ENCODE data around the gene CACNA1C.

The CACNA1C gene

DNA sequence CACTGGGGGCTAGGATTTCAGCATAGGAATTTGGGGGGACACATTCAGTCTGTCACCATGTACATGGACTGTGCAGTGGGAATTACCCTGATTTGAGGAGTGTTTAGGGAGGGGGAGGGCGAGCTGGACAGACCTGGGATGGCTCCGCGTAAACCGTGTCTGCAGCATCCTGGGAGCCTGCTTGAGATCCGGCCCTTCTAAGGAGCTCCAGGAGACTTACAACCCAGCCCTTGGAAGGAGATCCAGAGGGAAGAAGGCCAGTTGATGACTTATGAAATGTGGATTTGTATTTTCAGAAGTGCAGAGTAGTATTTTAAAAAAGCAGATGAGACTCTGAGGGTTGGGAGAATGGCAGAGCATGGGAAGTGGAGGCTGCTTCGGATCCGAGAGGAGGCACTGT, 153.2 kb downstream of the CACNA1C start:
- DNase-seq (ENCODE audit: low spot score), result no peak

DNA sequence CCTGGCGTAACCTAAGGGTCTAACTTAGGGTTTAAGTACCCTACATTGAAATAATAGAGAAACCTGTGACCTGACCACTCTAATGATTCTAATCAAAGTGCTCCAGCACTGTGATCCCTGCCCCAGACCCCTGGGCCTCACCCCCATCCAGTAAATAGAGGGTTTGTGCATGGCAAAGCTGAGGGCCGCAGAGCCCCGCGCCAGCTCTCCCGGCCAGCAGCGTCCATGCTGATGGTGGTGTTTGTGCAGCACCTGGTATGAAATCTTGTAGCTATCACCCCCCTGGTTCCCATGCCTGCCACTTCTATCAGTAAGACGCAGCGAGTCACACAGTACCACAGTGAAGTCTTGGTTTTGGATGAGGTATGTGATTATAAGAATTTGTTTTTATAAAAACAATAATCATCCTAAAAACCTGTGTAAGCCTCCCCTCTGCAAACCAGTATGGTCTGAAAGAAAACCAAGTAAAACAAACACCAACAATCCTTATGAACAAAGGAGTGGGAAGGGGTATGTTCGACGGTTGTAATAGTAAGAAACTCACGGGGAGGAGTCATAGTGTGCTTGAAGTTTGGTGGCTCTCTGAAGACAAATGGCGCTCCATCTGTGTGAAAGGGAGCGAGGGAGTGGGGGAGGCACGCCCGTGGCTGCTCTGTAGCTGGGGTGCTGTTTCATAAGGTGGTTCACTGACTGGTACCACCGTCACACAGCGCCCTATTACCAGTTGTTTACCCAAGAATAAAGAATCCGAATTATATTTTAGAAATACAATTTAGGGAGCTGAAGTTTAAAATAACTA, 156.2 kb downstream of the CACNA1C start:
- no peak for DNase-seq (ENCODE audit: low spot score)

GRCh38 chr12:2211119-2211518, 158.3 kb downstream of the CACNA1C start:
- DNase-seq (ENCODE audit: low spot score), result no peak

GRCh38 chr12:2212537-2212936, 159.8 kb downstream of the CACNA1C start:
- no peak for DNase-seq (ENCODE audit: low spot score)

- peak; percentile 20 for DNase-seq (ENCODE audit: low spot score)
Measured at GRCh38 chr12:2212971-2213869, 160.4 kb downstream of the CACNA1C start.

- DNase-seq (ENCODE audit: low spot score), result no peak
Measured at GRCh38 chr12:2214411-2214810, 161.6 kb downstream of the CACNA1C start.

DNA sequence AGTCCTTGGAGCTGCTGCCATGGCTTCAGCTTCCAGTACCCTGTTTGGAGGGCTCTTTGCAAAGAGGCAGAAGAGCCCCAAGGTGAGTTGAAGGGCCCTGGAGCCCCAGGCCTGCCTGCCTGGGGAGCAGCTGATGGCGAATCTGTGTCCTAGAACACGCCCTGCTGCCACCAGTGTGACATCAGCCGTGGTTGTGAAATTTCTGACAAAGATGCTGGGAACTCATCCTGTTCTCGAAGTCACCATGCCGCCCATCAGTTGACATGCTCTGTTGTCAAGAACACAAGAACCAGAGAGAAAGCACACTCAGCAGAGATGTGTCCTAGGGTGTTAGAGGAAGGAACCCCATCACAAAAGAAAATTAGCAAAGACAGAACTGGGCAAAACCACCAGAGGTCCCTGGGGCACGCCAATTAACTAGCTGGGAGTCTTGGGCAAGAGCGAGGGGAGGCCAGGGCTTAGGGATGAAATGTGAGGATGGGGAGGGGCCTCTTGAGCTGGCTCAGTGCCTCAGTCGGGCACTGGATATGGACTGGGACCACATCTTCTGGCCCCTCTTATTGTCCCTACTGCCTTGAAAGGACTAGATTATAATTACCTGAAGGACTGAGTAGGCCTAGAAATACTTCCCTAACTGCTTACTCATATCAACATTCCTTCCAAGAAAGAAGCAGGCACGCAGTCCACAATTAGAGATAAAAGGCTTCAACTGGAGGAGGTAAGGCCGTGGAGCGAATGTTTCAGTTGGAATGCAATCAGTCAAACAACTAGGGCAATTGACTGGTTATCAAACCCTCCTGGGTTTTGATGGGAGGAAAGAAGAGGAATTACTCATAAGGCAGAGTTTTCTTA, 163.1 kb downstream of the CACNA1C start:
- DNase-seq (ENCODE audit: low spot score), result no peak

DNA sequence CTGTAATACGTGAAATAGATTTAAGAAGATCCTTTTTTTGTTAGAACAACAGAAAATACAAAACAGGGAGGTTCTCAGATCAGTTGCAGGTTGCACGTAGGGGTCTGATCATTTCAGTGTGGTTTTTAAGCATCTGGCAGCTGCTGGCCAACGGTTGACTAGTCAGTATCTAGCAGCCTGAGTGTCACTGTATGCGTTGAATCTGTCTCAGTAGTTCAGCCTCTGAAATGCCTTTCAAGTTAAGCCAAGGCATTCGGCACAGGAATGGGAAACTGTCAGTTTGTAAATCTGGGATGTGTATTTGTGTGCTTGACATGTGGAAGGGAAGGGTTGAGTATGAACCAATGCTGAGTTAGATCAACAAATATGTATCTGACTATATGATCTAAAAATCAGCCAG, 165.9 kb downstream of the CACNA1C start:
- DNase-seq (ENCODE audit: low spot score), result peak; percentile 16

DNA sequence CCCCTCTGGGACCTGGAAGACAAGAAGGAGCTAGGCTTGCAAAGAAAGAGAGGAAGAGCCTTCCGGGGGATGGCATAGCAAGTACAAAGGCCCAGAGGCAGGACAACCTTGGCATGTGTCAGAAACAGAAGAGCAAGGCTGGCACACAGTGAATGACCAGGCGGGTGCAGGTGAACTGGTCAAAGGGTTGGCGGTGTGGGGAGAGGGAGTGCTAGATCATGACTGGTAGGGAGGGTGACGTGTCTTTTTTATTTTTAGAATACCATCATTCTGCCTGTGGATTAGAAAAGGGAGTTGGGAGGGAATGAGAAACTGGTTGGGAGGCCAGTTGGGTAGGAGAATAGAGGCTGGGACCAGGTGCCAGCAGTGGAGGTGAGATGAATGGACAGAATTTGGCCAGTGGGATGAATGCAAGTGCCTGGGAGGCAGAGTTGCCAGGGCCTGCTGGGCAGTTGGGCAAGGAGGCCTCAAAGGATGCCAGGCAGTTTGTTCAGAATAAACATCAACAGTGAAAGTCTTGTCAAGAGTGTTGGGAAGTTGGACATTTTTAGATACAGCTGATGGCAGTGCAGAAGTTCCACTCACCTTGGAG, 168.3 kb downstream of the CACNA1C start:
- no peak for DNase-seq (ENCODE audit: low spot score)

DNA sequence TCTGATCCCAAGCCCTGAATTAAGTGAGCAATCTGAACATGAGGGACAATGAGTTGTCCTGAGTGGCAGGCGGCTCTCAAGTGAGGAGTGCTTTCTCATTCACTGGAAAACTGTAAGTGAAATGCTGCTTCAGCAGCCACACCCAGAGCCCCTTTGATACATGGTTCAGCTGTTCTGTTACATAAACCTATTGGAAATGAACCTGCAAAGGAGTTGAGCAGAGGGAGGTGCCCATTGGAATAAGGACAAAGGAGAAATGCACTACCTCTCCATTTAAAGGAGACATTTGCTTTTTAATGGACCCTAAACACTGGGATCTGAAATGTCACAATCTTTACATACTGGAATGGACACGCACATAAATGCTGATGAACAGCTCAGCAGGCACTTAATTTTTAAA, 169.9 kb downstream of the CACNA1C start:
- no peak for DNase-seq (ENCODE audit: low spot score)

DNA sequence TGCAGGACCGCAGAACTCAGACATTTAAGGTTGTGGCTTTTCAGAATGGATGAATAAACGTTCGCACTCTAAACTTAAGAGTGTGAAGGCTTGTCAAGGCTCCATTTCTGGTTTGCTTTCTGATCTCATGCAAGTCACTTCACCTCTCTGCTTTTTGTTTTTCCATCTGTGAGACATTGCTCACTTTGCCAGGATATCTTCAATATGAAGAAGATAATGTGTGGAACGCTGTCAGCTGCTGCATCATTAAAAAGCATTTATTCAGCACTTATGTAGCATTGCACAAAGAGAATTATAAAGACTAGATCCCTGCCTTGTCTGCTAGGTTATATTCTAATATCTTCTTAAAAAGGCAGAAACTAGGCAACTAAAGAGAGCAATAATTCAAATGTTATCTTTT, 172.2 kb downstream of the CACNA1C start:
- DNase-seq (ENCODE audit: low spot score), result no peak

GRCh38 chr12:2225696-2226095, 172.9 kb downstream of the CACNA1C start:
- no peak for DNase-seq (ENCODE audit: low spot score)

GRCh38 chr12:2226641-2227040, 173.9 kb downstream of the CACNA1C start:
- DNase-seq (ENCODE audit: low spot score), result no peak

DNA sequence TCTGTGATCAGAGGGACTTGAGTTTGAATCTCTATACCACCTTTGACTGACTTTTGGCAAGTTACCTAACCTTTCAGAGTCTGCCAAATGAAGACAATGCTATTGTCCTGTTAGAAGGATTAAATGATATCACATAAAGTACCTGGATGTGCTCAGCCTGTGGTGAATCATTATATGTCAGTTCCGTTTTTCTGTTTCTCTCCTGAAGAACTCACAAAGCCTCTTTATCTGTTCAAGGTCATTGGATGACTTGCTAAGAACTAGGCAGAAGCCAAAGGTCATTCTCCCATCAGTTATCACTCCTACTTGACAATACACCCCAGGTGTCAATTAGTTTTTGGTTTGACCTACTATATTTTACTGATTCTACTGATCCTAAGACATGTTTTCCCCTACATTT, 174.6 kb downstream of the CACNA1C start:
- DNase-seq (ENCODE audit: low spot score), result no peak

DNA sequence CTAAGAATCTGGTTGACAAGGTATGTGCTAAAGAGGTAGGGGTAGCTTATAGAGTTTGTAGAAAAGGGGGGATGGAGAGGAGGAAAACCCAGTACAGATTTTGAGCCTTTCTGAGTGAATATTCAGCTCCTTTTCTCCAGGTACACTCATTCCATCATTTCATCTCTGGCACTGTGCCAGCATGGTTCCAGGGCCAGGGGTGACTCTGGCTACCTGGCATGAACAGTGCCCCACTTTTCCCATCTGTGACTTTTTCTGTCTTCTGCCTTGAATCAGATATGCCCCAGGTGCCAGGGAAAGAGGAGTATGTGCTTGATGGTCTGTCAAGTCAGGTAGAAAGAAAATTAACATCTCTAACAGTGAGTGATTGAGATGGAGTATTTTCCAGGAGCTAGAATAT, 175.7 kb downstream of the CACNA1C start:
- no peak for DNase-seq (ENCODE audit: low spot score)

DNA sequence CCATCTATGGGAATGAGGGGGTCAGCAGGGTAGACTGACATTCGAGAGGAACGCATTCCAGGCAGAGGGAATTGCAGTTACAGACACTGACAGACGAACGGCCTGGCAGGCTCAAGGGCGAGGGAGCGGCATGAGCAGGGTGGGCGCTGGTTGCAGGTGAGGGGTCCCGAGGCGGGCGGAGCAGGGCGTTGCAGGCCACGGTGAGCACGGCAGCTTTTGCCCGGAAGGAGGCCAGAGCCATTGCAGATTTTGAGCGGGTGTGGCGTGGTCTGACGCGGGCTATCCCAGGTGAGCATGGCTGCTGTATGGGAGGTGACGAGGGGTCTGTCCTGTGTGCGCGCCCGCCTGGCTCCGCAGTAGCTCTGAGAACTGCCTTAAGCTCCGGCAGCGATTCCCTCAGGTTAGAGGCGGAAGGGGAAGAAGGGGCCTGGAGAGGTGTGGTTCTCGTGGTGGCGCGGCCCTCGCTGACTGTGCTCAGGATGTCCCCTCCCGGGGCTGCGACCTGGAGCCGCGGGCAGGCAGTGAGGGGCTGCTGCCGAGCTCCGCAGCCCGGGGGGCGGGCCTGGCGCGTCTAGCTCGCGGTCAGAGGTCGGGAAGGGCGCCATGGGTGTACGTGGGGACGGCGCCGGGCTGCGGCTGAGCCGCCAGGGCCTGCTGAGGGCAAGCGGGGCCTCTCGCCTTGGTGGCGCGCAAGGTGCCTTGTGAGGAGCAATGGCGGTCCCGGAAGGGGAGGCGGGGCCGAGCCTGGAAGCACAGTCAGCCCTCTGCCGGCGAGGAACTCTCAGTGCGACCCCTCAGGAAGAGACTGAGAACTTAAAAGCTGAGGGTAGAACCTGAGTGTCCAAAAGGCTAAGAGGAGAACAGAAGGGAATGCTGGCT, 177.1 kb downstream of the CACNA1C start:
- no peak for DNase-seq (ENCODE audit: low spot score)

DNA sequence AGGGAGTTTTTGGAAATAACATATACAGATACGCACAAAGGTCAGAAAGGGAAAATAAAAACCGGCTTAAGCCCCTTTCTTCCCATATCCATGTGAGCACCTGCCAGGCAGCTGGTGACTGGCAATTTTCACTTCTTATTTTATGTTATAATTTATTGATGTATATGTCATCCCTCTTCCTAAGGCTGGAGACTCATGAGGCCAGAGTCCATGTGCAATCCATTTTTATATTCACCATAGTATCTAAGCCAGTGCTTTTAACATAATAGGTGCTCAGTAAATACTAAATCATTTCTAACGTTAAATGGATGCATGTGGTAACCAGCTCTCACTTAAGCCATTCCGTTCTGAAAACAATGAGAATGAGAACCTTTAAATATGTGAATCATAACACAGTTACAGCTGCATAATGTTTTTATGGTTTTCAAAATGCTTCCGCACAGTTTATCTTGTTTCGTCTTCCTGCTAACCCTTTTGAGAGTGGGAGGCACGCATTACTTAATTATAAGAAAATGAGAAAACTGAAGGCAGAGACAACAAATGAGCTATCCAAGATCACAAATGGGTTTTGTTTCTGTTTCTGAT, 178.3 kb downstream of the CACNA1C start:
- no peak for DNase-seq (ENCODE audit: low spot score)

DNA sequence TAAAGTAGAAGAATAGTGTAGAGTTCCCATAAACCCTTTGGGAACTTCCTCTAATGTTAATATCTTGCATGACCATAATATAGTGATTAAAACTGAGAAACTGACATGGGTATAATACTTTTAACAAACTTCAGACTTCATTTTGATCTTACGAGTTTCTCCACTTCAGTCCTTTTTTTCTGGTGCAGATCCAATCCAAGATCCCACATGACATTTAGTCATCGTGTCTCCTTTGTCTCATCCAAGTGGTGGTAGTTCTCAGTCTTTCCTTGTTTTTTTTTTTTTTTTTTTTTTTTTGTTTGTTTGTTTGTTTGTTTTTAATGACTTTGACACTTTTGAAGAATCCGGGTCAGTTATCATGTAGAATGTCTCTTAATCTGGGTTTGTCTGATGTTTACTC, 179.2 kb downstream of the CACNA1C start:
- no peak for DNase-seq (ENCODE audit: low spot score)

DNA sequence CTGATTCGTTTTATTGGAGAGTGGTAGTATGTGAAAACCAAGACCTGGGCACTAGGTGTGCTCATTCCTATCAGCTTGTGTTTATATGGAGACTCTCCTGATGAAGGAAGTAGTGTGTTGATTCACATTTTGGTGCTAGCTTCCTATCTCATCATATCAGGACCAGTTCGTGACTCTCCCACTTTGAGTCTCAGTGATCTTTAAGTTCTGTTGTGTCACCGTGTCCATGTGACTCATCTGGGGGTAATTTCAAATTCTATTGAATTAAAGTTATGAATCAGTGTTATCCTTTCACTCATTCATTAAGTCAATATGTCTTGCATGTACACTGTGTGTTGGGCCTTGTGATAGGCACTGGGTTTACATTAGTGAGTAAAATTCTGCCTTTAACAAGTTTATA, 180.2 kb downstream of the CACNA1C start:
- no peak for DNase-seq (ENCODE audit: low spot score)

DNA sequence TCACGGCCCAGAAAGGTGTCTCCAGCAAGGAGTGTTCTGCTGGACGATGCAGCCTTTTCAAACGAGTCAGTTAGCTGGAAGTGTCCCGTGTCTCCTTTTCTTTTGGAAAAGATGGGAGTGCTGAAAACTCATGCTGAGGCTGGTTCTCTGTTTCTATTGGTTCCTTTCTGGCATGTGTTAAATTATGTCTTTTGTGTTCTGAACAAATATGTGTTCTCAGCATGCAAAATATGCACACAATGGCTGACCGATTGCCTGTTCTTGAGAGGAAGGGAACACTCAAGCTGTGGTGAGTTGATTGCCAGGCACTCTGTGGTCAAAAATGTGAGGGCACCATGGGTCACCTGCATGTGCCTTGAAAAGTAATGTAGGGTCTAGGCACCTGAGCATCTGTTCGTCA, 181.3 kb downstream of the CACNA1C start:
- no peak for DNase-seq (ENCODE audit: low spot score)

All from NAMALWA (cell line).